Jurkat, Clone E6-1 (cell line): ENCODE data around the gene TRIM38.
"Not testable (repeated sequence)": the region's sequence is repeated elsewhere in the genome, so short reads cannot be mapped to it uniquely, and the experiment has no call there.

Experiments
- DNase-seq: peaks from one replicate; pipeline ENCODE4 v3.0.0-alpha.2; 2011; ENCODE audit warnings: low read depth, low spot score
- H3K4me3 ChIP-seq: 2 replicates; pipeline ENCODE4 v1.5.1; 2011; ENCODE audit warnings: mild to moderate bottlenecking, low read length, control low read depth, moderate library complexity

TRIM38 gene

DNA sequence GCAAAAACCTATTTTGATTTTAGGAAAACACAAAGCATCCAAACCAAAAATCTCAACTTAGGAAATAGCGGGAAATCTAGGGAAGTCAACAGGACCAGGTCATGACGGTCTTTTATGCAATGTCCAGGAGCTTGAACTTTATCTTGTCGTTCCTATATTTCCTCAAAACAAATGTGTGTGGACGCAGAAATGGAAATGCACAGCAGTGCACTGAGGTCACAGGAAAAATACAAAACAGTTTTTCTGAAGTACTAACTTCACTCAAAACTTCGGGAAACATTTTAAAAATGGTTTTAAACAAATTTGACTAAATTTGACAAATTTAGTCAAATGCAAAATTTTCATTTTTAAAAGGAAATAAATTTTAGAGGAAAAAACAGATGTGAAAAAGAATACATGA is 26.6 kb upstream of the TRIM38 start:
- no peak for DNase-seq

DNA sequence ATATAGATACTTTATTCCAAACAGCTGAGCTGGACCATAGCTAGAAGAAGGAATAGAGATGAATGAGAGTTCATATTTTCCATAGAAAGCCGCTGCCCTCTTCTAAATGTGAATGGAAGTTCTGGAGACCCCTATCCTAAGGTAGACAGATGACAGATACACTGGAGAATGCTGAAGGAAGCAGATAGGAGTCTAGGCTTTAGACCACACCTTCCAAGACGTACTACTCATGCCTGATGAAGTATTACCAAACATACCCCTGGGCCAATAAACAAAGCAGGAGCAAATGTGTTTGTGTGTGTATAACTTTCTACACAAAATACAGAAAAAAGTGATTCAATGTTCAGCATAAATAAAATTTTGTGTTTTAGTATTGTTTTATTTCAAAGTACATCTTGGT is 23.0 kb upstream of the TRIM38 start:
- DNase-seq, result no peak

More for the DNA sequence above, 26.6 kb upstream of the TRIM38 start:
- no peak overlapping the region for H3K4me3 ChIP-seq

DNA sequence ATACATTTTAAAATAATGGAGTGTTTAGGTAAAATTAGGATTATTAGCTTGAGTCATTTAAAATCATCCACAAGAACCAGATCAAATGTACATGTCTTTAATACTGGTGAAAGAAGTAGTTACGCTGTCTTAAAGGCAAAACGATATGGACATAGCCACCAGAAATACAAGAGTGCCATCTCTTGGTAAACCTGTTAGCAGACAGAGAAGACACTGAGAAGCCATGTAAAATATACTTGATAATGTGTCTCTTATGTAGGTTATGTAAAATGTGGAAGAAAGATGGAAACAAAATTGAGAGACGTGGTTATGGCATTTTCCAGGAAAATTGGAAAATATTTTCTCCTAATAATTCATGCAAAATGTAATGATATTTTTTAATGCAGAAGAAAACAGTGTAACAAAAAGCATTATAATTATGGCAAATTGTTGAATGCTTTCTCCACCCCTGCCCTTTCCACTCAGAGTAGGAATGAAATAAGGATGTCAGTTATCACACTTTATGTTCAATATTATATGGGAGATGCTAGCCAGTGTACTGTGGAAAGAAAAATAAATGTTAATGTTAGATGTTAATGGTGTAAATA is 19.9 kb upstream of the TRIM38 start:
- H3K4me3 ChIP-seq, result no peak overlapping the region
- DNase-seq, result peak; percentile 49

More for the DNA sequence above, 23.0 kb upstream of the TRIM38 start:
- no peak overlapping the region for H3K4me3 ChIP-seq

DNA sequence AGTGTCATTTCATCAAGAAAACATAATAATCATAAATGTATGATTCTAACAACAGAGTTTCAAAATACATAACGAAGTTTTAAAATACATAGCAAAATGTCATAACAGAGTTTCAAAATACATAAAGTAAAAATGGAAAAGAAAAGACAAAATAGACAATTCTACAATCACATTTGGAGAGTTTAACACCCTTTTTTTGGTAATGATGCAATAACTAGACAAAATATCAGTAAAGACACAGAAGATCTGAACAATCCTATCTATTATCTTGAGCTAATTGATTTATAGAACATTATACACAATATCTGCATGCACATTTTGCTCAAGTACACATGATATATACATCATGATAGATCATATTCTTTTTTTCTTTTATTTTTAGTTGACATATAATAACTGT is 18.7 kb upstream of the TRIM38 start:
- no peak for DNase-seq
- no peak overlapping the region for H3K4me3 ChIP-seq

DNA sequence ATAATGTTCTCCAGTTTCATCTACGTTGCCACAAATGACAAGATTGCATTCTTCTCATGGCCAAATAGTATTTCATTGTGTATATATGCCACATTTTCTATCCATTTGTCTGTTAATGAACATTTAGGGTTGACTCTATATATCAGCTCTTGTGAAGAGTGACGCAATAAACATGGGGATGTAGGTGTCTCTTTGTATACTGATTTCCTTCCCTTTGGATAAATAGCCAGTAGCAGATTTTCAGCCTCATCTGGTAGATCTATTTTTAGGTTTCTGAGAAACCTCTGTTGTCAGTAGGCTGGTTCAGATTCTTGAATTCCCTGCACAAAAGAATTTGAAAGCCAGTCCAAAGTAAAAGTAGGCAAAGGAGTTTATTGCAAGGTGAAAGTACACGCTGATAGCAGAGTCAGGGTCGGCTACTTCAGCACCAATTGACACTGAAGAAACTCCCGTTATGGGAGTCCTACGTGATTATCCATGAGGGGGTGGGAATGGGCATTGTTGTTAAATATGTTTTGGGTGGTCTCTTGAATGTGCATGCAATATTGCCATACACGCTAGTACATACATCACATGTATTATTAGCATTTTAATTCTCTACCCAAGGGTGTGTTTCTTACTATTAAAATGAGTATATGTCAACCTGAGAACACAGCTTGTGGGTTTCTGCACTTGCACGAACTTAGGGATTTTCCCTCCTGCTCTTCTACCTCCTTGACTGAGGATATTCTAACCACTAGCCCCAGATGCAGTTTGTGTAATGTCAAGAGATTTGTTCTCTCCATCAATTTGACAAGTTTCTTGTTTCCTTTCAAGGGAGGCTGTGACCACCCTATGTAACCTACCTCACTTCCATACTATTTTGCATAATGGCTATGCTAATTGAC is 17.7 kb upstream of the TRIM38 start:
- DNase-seq, result no peak
- H3K4me3 ChIP-seq, result no peak overlapping the region

DNA sequence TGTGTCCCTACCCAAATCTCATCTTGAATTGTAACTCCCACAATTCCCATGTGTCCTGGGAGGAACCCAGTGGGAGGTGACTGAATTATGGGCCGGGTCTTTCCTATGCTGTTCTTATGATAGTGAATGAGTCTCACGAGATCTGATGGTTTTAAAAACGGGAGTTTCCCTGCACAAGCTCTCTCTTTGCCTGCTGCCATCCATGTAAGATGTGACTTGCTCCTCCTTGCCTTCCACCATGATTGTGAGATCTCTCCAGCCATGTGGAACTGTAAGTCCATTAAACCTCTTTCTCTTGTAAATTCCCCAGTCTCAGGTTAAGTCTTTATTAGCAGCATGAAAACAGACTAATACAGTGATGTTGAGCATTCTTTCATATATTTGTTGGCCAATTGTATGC is 16.9 kb upstream of the TRIM38 start:
- not testable (repeated sequence) for DNase-seq, H3K4me3 ChIP-seq

DNA sequence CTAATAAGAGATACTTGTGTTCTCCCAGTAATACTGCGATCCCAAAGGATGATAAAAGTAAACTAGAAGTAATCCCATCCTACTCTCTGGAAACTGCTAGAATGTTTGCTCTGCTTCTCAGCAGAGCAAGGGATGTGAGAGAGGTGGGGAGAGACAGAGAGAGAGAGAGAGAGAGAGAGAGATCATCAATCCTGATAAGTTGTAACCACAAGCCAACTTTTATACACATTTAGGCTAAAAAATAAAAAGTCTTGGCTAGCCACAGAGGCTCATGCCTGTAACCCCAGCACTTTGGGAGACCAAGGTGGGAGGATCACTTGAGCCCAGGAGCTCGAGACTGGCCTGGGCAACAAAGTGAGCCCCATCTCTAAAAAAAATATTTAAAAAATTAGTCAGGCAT is 16.0 kb upstream of the TRIM38 start:
- no peak overlapping the region for H3K4me3 ChIP-seq
- peak; percentile 24 for DNase-seq

DNA sequence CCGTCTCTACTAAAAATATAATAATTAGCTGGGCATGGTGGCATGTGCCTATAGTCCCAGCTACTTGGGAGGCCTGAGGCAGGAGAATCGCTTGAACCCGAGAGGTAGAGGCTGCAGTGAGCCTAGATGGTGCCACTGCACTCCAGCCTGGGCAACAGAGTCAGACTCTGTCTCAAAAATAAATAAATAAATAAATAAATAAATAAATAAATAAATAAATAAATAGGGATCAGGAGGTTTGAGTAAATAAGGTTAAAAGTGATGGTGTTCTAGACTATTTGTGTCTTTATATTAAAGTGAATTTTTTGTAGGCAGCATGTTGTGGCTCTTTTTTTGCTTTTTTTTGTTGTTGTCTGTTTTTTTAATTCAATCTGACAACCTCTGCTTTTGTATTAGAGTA is 15.1 kb upstream of the TRIM38 start:
- H3K4me3 ChIP-seq, DNase-seq: not testable (repeated sequence)

DNA sequence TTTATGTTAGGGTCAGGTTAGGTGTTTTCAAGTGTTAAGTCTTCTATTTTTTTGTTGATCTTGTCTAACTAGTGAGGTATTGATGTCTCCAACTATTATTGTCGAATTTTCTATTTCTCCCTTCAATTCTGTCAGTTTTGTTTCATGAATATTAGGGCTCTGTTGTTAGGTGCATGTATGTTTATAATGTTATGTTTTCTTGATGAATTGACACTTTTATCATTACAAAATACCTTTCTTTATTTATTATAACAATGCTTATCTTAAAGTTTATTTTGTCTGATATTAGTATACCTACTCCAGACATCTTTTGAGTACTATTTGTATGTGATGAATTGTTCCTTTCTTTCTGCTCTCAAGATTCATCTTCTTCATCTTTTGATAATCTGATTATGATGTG is 12.9 kb upstream of the TRIM38 start:
- DNase-seq, result no peak
- H3K4me3 ChIP-seq, result no peak overlapping the region

DNA sequence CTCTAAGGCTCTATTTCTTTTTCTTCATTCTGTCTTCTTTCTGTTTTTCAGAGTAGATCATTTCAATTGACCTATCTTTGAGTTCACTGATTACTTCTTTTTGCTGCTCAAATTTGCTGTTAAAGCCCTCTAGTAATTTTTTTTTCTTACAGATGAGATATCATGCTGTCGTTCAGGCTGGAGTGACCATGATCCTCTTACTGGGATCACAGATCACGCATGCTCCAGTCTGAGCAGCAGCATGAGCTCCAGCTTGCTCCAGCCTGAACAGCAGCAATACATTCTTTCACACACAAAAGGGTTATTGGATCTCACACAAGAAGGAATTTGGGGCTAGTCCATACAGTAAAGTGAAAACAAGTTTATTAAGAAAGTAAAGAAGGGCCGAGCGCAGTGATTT is 12.3 kb upstream of the TRIM38 start:
- no peak overlapping the region for H3K4me3 ChIP-seq
- no peak for DNase-seq

DNA sequence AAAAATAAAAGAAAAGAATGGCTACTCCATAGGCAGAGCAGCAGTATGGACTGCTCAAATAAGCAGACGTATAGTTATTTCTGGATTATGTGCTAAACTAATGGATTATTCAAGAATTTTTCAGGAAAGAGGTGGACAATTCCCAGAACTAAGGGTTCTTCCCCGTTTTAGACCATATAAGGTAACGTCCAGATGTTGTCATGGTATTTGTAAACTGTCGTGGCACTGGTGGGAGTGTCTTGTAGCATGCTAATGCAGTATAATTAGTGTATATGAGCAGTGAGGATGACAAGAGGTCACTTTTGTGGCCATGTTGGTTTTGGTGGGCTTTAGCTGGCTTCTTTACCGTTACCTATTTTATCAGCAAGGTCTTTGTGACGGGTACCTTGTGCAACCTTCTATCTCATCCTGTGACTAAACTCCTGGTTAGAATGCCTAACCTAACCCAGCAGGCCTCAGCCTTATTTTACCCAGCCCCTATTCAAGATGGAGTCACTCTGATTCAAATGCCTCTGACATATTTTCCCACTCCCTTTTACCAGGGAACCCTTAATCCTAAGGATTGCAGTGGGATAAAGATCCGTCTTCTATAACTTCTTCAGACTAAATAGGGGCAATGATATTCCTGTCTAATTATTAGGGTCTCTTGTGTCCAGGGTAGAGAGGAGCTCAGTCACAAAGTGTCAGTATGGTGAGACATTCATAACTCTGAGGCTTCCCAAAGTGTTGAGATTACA is 11.1 kb upstream of the TRIM38 start:
- no peak for DNase-seq

DNA sequence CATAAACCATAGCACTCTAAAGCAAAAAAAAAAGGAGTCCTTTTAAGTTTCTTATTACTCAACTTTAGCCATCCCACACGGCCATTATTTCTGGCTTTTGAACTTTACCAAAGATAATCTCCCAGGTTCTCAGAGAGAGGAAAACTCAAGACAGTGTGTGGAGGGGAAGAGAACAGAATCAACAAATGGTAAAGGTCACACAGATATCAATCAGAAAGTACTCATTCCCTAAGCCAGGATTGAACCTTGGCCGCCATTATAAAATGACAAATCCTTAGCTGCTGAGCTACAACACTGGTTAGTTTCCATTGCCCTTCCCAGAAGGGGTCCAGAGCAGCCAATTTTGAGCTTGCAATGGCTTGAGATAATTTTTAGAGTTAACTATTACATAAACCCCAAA is 10.1 kb upstream of the TRIM38 start:
- no peak for DNase-seq
- H3K4me3 ChIP-seq, result no peak overlapping the region

More for the DNA sequence above, 11.1 kb upstream of the TRIM38 start:
- no peak overlapping the region for H3K4me3 ChIP-seq

DNA sequence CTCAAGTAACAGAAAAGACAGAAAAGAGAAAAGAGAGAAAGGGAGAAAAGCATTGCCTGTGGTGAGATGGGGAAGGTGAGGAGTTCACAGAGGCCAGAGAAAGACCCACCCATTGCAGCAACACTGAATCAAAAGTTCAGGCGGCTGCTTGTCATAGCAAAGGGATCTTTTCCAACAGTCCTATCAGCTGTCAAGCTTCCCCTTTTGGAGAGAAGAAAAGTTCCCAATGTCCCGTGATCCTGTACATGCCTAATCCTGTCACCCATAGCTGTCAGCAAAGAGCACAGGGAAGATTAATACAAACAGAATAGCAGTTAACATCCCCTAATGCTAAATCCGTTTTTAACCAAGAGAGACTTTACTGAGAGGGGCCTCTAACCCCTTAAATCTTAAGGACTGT is 8.9 kb upstream of the TRIM38 start:
- H3K4me3 ChIP-seq, result no peak overlapping the region
- no peak for DNase-seq

DNA sequence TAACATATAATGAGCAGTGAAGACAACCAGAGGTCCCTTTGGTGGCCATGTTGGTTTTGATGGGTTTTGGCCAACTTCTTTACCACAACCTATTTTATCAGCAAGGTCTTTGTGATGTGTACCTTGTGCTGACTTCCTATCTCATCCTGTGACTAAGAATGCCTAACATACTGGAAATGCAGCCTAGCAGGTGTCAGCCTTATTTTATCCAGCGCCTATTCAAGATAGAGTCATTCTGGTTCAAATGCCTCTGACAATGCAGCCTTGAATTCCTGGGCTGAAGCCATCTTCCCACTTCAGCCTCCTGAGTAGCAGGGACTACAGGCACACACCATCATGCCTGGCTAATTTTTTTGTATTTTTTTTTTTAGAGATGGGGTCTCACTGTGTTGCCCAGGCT is 7.8 kb upstream of the TRIM38 start:
- no peak overlapping the region for H3K4me3 ChIP-seq
- DNase-seq, result no peak

DNA sequence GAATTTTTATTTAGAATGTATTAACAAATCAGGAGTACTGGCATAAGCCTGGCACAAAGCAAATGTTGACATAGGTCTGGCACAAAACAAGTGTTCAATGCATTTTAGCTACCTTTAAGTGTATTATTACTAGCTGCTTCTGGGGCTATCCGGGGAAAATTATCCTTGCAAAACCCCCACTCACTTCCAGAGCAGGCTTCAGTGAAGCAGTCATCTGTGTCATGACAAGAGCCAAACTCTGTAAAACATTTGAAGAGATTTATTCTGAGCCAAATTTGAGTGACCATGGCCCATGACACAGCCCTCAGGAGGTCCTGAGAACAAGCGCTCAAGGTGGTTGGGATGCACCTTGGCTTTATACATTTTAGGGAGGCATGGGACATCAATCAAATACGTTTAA is 6.4 kb upstream of the TRIM38 start:
- no peak for DNase-seq
- H3K4me3 ChIP-seq, result no peak overlapping the region

DNA sequence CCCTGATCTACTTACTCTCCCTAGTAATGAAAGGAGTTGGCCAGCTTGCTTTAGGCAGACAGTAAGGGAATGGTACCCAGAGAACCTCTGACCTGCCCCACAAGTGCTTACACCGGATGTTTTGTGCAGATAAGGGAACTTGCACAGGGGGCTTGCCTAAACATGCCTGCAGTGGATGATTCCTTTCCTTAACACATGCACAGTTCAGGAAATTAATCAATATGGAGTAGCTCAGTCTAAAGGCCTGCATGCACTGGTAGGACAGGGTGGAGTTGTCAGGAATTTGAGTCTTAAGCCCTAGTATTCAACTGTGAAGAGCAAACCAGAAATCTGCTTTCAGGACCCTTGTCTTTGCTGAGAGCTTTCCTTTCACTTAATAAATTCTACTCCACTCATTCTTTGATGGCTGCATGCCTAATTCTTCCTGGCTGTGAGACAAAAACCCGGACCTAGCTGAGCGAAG is 3.9 kb upstream of the TRIM38 start:
- no peak for DNase-seq
- no peak overlapping the region for H3K4me3 ChIP-seq

DNA sequence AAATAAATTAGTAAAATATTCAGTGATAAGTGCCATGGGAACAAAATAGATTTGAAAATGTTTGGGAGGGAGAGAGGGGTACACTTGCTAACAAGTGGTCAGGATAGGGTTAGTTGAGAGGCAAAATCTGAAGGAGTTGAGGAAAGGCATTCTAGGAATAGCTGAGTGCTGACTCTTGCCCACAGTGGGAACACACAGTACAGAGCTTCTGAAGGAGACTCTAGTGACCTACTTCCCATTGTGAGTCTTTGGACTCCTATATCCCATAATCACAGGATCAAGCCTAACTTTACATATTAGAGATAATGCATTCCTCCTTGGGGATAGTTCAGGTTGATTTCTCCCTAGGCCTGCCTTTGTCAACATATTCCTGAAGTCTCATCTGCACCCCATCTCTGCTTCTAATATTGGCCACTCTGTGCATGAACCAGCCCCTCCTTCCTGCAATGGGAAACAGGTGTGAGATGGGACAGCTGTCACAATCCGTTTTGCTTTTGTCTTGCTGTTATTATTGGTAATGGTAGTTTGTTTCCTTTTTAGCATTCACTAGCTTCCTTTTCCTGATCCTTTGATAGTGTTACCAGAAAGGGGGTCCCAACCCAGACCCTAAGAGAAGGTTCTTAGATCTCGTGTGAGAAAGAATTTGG is 2.6 kb upstream of the TRIM38 start:
- DNase-seq, result no peak
- H3K4me3 ChIP-seq, result no peak overlapping the region

DNA sequence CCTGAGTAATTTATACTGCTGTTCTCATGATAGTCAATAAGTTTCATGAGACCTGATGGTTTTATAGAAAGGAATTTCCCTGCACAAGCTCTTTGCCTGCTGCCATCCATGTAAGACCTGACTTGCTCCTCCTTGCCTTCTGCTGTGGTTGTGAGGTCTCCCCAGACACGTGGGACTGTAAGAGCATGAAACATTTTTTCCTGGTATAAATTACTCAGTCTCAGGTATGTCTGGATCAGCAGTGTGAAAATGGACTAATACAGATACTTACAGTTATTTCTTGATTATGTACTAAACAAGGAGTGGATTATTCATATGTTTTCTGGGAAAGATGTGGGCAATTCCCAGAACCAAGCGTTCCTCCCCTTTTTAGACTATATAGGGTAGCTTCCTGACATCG is 1.9 kb upstream of the TRIM38 start:
- DNase-seq, result no peak
- no peak overlapping the region for H3K4me3 ChIP-seq

DNA sequence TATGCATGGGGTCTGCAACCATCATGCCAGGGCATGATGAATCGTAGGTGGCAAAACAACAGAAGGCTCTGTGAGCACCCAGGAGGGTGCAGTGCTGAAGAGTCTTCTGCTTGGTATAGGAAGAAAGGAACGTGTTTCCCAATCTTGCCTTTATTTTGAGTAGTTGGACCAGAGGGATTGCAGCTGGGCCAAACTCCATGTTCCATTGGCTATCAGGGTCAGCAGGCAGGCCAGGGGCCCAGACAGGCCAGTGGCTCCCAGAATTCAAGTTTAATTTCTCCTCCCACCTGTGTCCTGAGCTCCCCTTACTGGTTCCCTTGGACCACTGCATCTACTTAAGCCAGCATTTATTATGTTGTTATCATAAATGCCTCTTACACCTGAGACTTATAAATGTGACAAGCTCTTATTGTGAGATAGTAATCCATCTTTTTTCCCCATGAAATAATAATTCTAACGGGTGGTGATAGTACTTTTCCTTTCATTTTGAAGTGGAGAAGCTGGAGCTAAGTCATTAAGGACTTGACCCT is 918 bp upstream of the TRIM38 start:
- no peak for DNase-seq
- H3K4me3 ChIP-seq, result peak overlapping the region; percentile 84
